ENCODE measurements around the gene CDKN2B.

The CDKN2B gene

GRCh38 chr9:21974722-21975409 lies 34.2 kb downstream of the CDKN2B start:
- POLR2A ChIA-PET, result interaction anchor here (0.9 to 1.8 kb wide), 4 partner anchors 12 to 34 kb away, joined by 3 to 6 read pairs (median 4); partner anchors contain the start of genes CDKN2B and CDKN2B-AS1
- peak overlapping the region; percentile 95 for H3K27ac ChIP-seq (ENCODE audit: extremely low read depth, low read depth, low read length)
- H3K9me3 ChIP-seq (ENCODE audit: control insufficient read depth, insufficient read depth, low read depth, low read length), result no peaks in the 10 kb centered on the region
- H3K4me3 ChIP-seq (ENCODE audit: low read depth, low read length), result peak overlapping the region; percentile 77
- peaks cover 8 to 15% of the 10 kb centered on the region in 2 experiments for H3K36me3 ChIP-seq (ENCODE audit: control insufficient read depth in 2 of 2, insufficient read depth in 1 of 2, low read length in 2 of 2)
- peaks cover 7% of the 10 kb centered on the region for H3K4me1 ChIP-seq (ENCODE audit: control insufficient read depth, insufficient read depth, low read length)
- CTCF ChIA-PET, result interaction anchor here (1.3 kb wide), 1 partner anchor 34 kb away, joined by 5 read pairs; the partner anchor contains the start of gene CDKN2B
- TF ChIP-seq BCL6B (tag by site-specific recombination; IDR thresholded peaks at IDR 0.05), result no peak
- no peak for TF ChIP-seq ZNF530 (tag by site-specific recombination; IDR thresholded peaks at IDR 0.05; ENCODE audit: low read depth)
- no peak for TF ChIP-seq ZNF157 (tag by site-specific recombination; IDR thresholded peaks at IDR 0.05)
- TF ChIP-seq ZNF660 (tag by site-specific recombination; IDR thresholded peaks at IDR 0.05), result no peak
- no peak for TF ChIP-seq MEIS1 (CRISPR knock-in tag; IDR thresholded peaks at IDR 0.05; ENCODE audit: borderline replicate concordance)
- TF ChIP-seq SP7 (tag by site-specific recombination; IDR thresholded peaks at IDR 0.05), result peak; percentile 38
- no peak for TF ChIP-seq ZNF239 (tag by site-specific recombination; IDR thresholded peaks at IDR 0.05)
- TF ChIP-seq ZBTB10 (tag by site-specific recombination; IDR thresholded peaks at IDR 0.05), result peak; percentile 97
- TF ChIP-seq ZNF704 (tag by site-specific recombination; IDR thresholded peaks at IDR 0.05), result no peak
- TF ChIP-seq ZNF580 (tag by site-specific recombination; IDR thresholded peaks at IDR 0.05), result 0 out of 2 replicates have a peak, but pooled peaks have one; percentile 17
- no peak for TF ChIP-seq ZNF280C (tag by site-specific recombination; IDR thresholded peaks at IDR 0.05)
- no peak for TF ChIP-seq RBAK (tag by site-specific recombination; IDR thresholded peaks at IDR 0.05)
- no peak for TF ChIP-seq ZSCAN5A (tag by site-specific recombination; IDR thresholded peaks at IDR 0.05)
- TF ChIP-seq ZNF175 (tag by site-specific recombination; IDR thresholded peaks at IDR 0.05), result no peak
- peak; percentile 99 for TF ChIP-seq PRDM10 (tag by site-specific recombination; IDR thresholded peaks at IDR 0.05)
- no peak for TF ChIP-seq ZXDB (tag by site-specific recombination; IDR thresholded peaks at IDR 0.05)
- no peak for TF ChIP-seq TSHZ1 (tag by site-specific recombination; IDR thresholded peaks at IDR 0.05; ENCODE audit: borderline replicate concordance)
- TF ChIP-seq ZSCAN16 (tag by site-specific recombination; IDR thresholded peaks at IDR 0.05), result no peak; the same call in 1 of the 2 replicates
